DND-41 (cell line): ENCODE data around the gene MCU.
"Not testable (repeated sequence)": the region's sequence is repeated elsewhere in the genome, so short reads cannot be mapped to it uniquely, and the experiment has no call there.

Experiments used
- ATAC-seq: fragments of 200-7000 bp; cut with Tn5 transposase; 3 replicates; pipeline ENCODE4 v1.9.1; 2021; ENCODE audit warnings: low read depth; ENCODE audit not compliant: insufficient read depth
- DNase-seq: peaks from one replicate; pipeline ENCODE4 v3.0.0-alpha.2; 2020
- H2AFZ ChIP-seq: 2 replicates; pipeline ENCODE4 v1.6.0; 2012; ENCODE audit warnings: low read depth, low read length
- H3K27ac ChIP-seq: 2 replicates; pipeline ENCODE4 v1.5.1; 2012; ENCODE audit warnings: low read length, inconsistent platforms
- H3K27me3 ChIP-seq: fragments of 200-600 bp; sonication (generic); 2 replicates; pipeline ENCODE4 v1.6.0; 2012; ENCODE audit warnings: low read length, mild to moderate bottlenecking, inconsistent platforms; ENCODE audit not compliant: insufficient read depth, poor library complexity
- H3K36me3 ChIP-seq: 2 replicates; pipeline ENCODE4 v1.5.1; 2012; ENCODE audit warnings: low read length, inconsistent platforms; ENCODE audit not compliant: insufficient read depth
- H3K4me1 ChIP-seq: 2 replicates; pipeline ENCODE4 v1.5.1; 2012; ENCODE audit warnings: mild to moderate bottlenecking, low read length; ENCODE audit not compliant: insufficient read depth
- H3K4me2 ChIP-seq: 2 replicates; pipeline ENCODE4 v1.6.0; 2012; ENCODE audit warnings: mild to moderate bottlenecking, moderate library complexity, low read length, inconsistent platforms; ENCODE audit not compliant: insufficient read depth
- H3K4me3 ChIP-seq, 2 experiments: fragments of 200-600 bp in 1 of 2; shearing (Covaris generic) in 1 of 2; 2 replicates each; pipeline ENCODE4 v1.5.1; 2012 to 2016; ENCODE audit warnings: inconsistent platforms in 2 of 2, low read length in 2 of 2, mild to moderate bottlenecking in 2 of 2, low read depth in 1 of 2, moderate library complexity in 1 of 2
- H3K79me2 ChIP-seq: 2 replicates; pipeline ENCODE4 v1.6.0; 2012; ENCODE audit warnings: low read length, inconsistent platforms; ENCODE audit not compliant: insufficient read depth
- H3K9ac ChIP-seq: 2 replicates; pipeline ENCODE4 v1.6.0; 2012; ENCODE audit warnings: low read depth, mild to moderate bottlenecking, inconsistent platforms, low read length, moderate library complexity
- H3K9me3 ChIP-seq: 2 replicates; pipeline ENCODE4 v1.5.1; 2012; ENCODE audit warnings: low read length, moderate library complexity, mild to moderate bottlenecking, inconsistent platforms; ENCODE audit not compliant: insufficient read depth, severe bottlenecking
- H4K20me1 ChIP-seq: 2 replicates; pipeline ENCODE4 v1.6.0; 2012; ENCODE audit warnings: low read length; ENCODE audit not compliant: insufficient read depth
- EZH2 ChIP-seq: IDR thresholded peaks from 3 replicates; pipeline ENCODE4 v1.6.1; 2012; ENCODE audit warnings: borderline replicate concordance, low read depth, mild to moderate bottlenecking, moderate library complexity, low read length, inconsistent platforms; ENCODE audit not compliant: severe bottlenecking
- TF ChIP-seq, protein P1 (sequence below): IDR thresholded peaks from 2 replicates; pipeline ENCODE4 v1.5.1; 2012; ENCODE audit warnings: borderline replicate concordance, low read length, moderate library complexity, mild to moderate bottlenecking; ENCODE audit not compliant: poor library complexity, severe bottlenecking; ENCODE audit errors: extremely low read depth

MCU gene

DNA sequence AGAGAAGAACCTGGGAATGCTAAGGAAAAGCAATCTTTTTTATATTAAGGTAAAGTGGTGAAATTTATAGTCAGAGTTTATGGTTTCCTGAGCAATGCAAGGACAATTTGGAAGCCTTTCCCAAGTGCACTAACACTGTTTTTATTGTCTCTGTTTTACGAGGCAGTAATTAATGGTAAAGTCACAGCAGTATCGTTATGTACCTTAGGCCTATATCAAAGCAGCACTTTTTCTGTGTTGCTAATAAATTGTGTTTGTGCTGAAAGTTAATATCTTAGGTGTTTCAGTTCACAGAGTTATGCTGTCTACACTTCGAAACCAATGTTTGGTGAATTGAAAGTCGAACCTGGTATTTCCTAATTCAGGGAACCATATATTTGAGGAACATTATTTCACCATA lies 220.8 kb downstream of the MCU start:
- Histone ChIP-seq H4K20me1 (no peaks in the 10 kb centered on the region), H3K4me2 (no peak overlapping the region), H3K36me3 (no peaks in the 10 kb centered on the region), H3K27ac (no peak overlapping the region), H3K79me2 (no peaks in the 10 kb centered on the region), H2AFZ (no peak overlapping the region), H3K27me3 (no peaks in the 10 kb centered on the region), H3K4me3 (no peak overlapping the region), H3K4me1 (no peaks in the 10 kb centered on the region), H3K9me3 (no peaks in the 10 kb centered on the region), H3K9ac (no peak overlapping the region)
- no peak for TF ChIP-seq EZH2
- TF ChIP-seq, protein P1, sequence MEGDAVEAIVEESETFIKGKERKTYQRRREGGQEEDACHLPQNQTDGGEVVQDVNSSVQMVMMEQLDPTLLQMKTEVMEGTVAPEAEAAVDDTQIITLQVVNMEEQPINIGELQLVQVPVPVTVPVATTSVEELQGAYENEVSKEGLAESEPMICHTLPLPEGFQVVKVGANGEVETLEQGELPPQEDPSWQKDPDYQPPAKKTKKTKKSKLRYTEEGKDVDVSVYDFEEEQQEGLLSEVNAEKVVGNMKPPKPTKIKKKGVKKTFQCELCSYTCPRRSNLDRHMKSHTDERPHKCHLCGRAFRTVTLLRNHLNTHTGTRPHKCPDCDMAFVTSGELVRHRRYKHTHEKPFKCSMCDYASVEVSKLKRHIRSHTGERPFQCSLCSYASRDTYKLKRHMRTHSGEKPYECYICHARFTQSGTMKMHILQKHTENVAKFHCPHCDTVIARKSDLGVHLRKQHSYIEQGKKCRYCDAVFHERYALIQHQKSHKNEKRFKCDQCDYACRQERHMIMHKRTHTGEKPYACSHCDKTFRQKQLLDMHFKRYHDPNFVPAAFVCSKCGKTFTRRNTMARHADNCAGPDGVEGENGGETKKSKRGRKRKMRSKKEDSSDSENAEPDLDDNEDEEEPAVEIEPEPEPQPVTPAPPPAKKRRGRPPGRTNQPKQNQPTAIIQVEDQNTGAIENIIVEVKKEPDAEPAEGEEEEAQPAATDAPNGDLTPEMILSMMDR = no peak
- DNase-seq (no peak), ATAC-seq (no peak)

DNA sequence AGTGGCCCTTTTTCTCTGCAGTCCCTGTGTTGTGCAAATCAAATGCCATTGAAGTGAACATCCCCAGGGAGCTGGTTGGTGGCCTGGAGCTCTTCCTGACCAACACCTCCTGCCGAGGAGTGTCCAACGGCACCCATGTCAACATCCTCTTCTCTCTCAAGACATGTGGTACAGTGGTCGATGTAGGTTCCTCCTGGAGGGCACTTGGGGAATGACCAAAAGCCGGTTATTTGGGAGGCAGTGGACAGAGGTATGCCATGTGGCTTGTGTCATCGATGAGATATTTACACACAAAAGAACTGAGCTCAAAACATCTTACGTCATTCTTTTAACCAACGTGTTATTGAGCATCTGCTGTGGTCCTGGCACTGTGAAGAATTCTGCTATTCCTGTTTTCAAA lies 221.3 kb downstream of the MCU start:
- no peak overlapping the region for H2AFZ ChIP-seq
- H3K27me3 ChIP-seq = no peaks in the 10 kb centered on the region
- no peak overlapping the region for H3K9ac ChIP-seq
- no peak overlapping the region for H3K27ac ChIP-seq
- H3K4me2 ChIP-seq = no peak overlapping the region
- no peaks in the 10 kb centered on the region for H3K4me1 ChIP-seq
- no peak for ATAC-seq
- no peak for TF ChIP-seq EZH2
- TF ChIP-seq, protein P1 = no peak
- H4K20me1 ChIP-seq = no peaks in the 10 kb centered on the region
- H3K36me3 ChIP-seq = no peaks in the 10 kb centered on the region
- H3K79me2 ChIP-seq = no peaks in the 10 kb centered on the region
- no peaks in the 10 kb centered on the region for H3K9me3 ChIP-seq
- no peak for DNase-seq
- H3K4me3 ChIP-seq = no peak overlapping the region

DNA sequence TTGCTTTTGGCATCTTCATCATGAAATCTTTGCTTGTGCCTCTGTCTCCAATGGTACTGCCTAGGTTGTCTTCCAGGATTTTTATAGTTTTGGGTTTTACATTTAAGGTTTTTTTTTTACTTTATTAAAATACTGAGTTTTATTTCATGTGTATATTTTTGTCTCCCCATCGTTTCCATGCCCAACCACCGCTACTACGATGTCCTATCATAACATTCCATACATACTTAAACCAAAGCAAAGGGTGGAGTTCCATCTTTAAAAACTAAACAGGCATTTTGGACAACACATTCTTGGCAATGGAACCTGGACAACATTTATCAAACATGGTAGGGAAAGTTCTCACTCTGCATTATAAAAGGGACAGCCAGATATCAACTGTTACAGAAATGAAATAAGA lies 225.3 kb downstream of the MCU start:
- not testable (repeated sequence) for H3K4me2 ChIP-seq, H4K20me1 ChIP-seq, H3K4me3 ChIP-seq, H3K9ac ChIP-seq, DNase-seq, ATAC-seq, H3K36me3 ChIP-seq, H2AFZ ChIP-seq, H3K27me3 ChIP-seq, H3K9me3 ChIP-seq, H3K4me1 ChIP-seq, H3K27ac ChIP-seq, H3K79me2 ChIP-seq

DNA sequence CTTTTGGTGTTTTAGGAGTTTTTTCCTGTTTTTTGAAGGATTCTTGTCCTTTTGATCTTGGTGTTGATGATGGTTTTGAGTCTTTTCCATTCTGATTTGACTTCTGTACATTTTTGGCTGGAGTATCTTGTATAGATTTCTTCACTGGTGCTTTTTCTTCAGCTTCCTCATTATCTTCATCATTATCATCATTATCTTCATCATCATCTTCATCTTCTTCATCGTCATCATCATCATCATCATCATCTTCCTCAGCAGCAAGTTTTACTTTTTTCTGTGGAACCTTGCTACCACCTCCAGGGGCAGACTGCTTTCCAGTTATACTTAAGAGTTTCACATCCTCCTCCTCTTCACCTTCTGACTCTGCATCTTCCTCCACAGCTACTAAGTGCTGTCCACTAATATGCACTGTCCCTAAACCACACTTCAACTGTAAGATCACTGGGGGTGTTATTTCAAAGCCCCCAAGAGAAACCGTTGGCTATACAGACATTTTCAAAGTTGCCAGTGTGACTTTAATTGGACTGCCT lies 225.9 kb downstream of the MCU start:
- not testable (repeated sequence) for ATAC-seq, H3K36me3 ChIP-seq, H3K79me2 ChIP-seq, H4K20me1 ChIP-seq, H2AFZ ChIP-seq, H3K9me3 ChIP-seq, H3K27ac ChIP-seq, H3K4me1 ChIP-seq, H3K27me3 ChIP-seq, H3K4me3 ChIP-seq, H3K4me2 ChIP-seq, DNase-seq, H3K9ac ChIP-seq
